LHCN-M2 (cell line): ENCODE measurements around the gene CSRP2. TPM values are rescaled to one million over a fixed set of nuclear protein-coding genes. Genes with fewer than 3 reads are reported as not detected.
A peak's percentile ranks its signal among the peaks of the same experiment; 100 is the strongest.

Experiments
- DNase-seq: peaks from one replicate; pipeline ENCODE4 v3.0.0-alpha.2; 2012; ENCODE audit warnings: low read depth
- total RNA-seq: library from RNA; depleted of rRNA; stranded (reverse); fragments of >200 nt; gene quantifications from 2 replicates; pipeline ENCODE4 v1.2.3, GENCODE V29; 2014; rRNA removed

CSRP2 gene
- total RNA-seq, 1 experiment from 2014 or later, result 68.5 TPM

GRCh38 chr12:76863005-76863670, 15.7 kb downstream of the CSRP2 start:
- peak; percentile 93 for DNase-seq

GRCh38 chr12:76860256-76860655, 18.6 kb downstream of the CSRP2 start:
- DNase-seq, result no peak

DNA sequence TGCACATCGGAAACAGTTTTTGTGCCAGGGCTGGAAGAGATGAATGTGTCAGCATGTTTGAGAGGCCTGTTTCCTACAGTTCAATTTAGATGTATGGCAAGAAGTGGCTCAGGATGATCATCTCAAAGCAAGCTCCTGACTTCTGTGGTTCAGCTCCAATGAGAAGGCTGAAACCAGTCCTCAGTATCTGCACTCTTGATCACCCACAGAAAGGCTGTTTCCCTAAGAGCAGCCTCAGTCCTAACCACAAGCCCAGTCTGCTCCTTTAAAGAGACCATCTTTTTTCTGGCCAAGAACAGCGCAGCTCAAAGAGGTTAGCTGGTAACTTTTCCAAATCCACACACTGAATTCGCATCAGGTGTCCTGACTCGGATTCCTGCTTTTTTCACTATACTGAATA, 19.2 kb downstream of the CSRP2 start:
- no peak for DNase-seq

- DNase-seq, result no peak
Measured at GRCh38 chr12:76856018-76856644, 22.7 kb downstream of the CSRP2 start.

DNA sequence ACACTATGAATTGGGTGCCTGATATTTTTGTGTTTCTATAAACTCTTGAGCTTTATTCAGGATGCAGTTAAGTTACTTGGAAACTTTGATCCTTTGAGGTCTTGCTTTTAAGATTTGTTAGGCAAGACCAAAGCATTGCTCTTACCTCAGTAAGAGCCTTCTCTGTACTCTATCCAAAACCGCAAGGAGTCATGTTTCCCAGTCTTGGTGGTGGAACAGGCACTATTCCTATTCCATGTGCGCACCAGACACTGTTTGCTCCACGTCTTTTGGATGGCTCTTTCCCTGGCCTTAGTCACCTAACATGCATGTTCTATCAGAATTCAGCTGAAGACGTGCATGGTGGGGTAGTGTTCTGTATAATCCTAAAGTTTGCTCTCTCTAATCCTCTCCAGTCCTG, 23.5 kb downstream of the CSRP2 start:
- no peak for DNase-seq

DNA sequence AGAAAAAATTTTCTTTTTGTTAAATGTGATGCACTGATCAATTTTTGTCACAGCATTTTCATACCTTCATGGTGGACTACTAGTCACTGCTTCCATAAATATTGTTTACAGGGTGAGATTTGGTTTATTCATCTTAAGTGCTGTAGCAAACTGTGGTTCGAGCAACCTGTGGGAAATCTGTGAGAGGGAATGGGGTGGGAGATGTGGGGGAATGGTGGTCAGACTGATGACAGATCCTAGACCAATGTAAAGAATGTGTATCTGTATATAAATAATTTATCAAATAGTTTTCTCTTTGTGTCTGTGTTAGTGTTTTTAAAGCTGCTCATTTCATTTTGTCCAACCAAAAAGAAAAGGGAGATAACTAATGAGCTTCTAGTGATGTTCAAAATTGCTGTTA, 26.7 kb downstream of the CSRP2 start:
- DNase-seq, result no peak

- DNase-seq, result no peak
Measured at GRCh38 chr12:76848132-76848531, 30.7 kb downstream of the CSRP2 start.

DNA sequence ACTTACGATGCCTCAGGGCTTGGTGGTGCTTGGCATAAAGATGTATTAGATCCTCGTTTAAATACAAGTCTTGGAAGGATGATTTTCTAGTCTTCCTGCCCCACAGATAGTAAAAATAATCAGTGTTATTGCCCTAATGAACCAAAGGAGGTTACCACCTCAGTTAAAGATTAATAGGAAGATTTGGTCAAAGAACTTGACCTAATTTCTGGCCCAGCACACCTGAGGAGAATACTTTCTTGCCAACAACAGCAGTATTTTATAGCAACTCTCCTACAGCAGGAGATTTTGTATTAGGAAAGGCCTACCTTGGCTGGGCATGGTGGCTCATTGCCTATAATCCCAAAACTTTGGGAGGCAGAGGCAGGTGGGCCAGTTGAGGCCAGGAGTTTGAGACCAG, 31.6 kb downstream of the CSRP2 start:
- DNase-seq, result no peak

DNA sequence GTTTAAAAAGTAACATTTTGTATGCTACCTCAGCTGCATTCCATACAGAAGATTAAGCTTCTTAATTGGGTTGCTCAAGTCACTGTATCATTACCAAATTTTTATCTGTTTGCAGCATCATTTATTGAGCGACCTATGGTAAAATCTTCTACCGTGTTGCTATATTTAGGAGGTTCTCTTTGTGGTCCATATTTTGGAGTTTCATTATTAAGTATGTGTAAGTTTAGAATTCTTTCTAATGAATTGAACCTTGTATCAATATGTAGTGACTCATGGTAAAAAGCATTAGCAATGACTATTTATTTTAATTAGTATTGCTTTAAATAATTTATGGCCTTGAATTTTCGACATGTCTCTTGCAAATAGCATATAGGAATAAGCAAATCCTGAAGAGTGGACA, 42.2 kb downstream of the CSRP2 start:
- DNase-seq, result no peak

GRCh38 chr12:76830436-76830835, 48.4 kb downstream of the CSRP2 start:
- no peak for DNase-seq

- DNase-seq, result peak; percentile 40
Measured at GRCh38 chr12:76820888-76821482, 57.8 kb downstream of the CSRP2 start.

DNA sequence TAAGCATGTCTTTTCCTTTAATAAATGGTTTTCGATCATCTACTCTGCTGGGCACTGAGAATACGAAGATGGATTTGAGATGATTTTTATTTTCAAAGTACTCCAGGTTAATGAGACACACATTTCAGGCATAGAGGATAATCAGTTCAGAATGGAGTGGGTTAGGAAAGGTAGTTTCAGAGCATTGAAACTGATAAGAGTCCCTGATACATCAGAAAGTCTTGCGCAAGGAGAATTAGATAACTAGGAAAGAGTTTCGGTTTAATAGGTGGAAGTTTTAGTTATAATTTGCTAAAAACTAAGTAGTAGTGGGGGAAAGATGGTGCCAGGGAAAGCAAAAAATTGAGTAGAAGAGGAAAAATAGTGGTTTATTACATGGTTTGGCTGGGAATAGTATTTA, 64.8 kb downstream of the CSRP2 start:
- no peak for DNase-seq

- DNase-seq, result no peak
Measured at GRCh38 chr12:76813265-76813664, 65.6 kb downstream of the CSRP2 start.

- DNase-seq, result no peak
Measured at GRCh38 chr12:76811976-76812375, 66.8 kb downstream of the CSRP2 start.

DNA sequence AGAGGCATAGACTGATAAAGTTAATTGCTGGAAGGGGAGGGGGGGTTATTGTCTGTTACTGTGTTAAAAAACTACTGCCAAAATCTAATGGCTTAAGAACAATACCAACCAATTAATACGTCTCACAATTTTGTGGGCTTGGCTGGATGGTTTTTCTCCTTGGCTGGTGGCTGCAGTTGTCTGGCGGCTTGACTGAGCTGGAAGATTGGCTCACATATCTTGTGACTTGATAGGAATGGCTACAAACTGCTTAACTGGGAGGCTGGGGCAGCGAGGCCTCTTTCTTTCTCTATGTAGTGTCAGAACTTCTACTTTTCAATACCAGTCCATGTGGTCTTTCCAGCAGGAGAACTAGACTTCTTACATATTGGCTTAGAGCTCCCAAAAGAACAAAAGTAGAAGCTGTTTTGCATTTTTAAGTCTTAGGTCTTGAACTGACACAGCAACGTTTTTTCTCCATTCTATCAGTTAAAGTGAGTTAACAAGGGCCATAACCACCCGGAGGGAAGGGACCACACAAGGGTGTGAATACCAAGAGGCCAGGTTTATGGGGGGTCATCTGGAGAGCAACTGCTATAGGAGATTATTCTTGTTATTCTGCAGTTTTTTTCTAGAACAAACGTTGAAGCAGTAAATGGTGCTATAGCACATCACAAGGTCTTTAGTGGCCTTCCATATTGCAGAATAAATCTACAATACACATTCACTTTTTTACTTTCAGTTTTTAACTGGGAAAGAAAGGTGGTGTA, 68.0 kb downstream of the CSRP2 start:
- DNase-seq, result no peak

Other genes with a start within 250 kb of the CSRP2 start
- 18.1 and 23.9 TPM in 2 replicates for gene ZDHHC17, start 114.9 kb downstream of the CSRP2 start, total RNA-seq
- gene E2F7, start 186.6 kb upstream of the CSRP2 start, total RNA-seq, result 18.0 and 20.6 TPM in 2 replicates